H1 (cell line): ENCODE measurements around the gene GALNT2. TPM values are rescaled to one million over a fixed set of nuclear protein-coding genes. Genes with fewer than 3 reads are reported as not detected.

Source experiments
- CTCF ChIA-PET: fragments of 300-600 bp; sonication (Branson Sonifier 250); formaldehyde crosslinking; loops from one replicate; lab custom pipeline; 2021; ENCODE audit not compliant: partially characterized antibody; lab: Charles Lee
- POLR2A ChIA-PET: fragments of 300-600 bp; sonication (Branson Sonifier 250); formaldehyde crosslinking; loops from one replicate; lab custom pipeline; 2021; ENCODE audit warnings: inconsistent platforms; ENCODE audit not compliant: partially characterized antibody; lab: Charles Lee
- DNase-seq, 2 experiments: peaks; one replicate each; pipeline versions ENCODE4 v3.0.0 to v3.0.0-alpha.2; 2010 to 2022; ENCODE audit warnings: low spot score in 2 of 2, low read depth in 1 of 2, mixed read lengths in 1 of 2
- FAIRE-seq: peaks from 2 replicates; lab custom pipeline; 2011; peaks lifted over from hg19 to GRCh38; lab: Jason Lieb, UNC
- H2AFZ ChIP-seq: 2 replicates; pipeline ENCODE4 v1.8.1; 2012; ENCODE audit warnings: low read length, inconsistent platforms
- H2AK5ac ChIP-seq: 2 replicates; pipeline ENCODE4 v1.6.1; 2013; ENCODE audit warnings: low read depth, low read length
- H2BK120ac ChIP-seq: replicated peaks from 2 replicates; pipeline ENCODE3; 2013; ENCODE audit warnings: low read depth, low read length, inconsistent platforms
- H2BK12ac ChIP-seq: 2 replicates; pipeline ENCODE4 v1.6.1; 2013; ENCODE audit warnings: low read depth, low read length
- H2BK15ac ChIP-seq: 2 replicates; pipeline ENCODE4 v1.6.1; 2013; ENCODE audit warnings: low read length
- H2BK20ac ChIP-seq: 2 replicates; pipeline ENCODE4 v1.6.1; 2013; ENCODE audit warnings: low read length
- H2BK5ac ChIP-seq: 2 replicates; pipeline ENCODE4 v1.6.1; 2013; ENCODE audit warnings: low read depth, low read length
- H3K14ac ChIP-seq: 2 replicates; pipeline ENCODE4 v1.6.1; 2013; ENCODE audit warnings: inconsistent platforms; ENCODE audit not compliant: insufficient read length
- H3K18ac ChIP-seq: 2 replicates; pipeline ENCODE4 v1.6.1; 2013; ENCODE audit warnings: low read length; ENCODE audit errors: extremely low read depth
- H3K23ac ChIP-seq: 2 replicates; pipeline ENCODE4 v1.6.1; 2013; ENCODE audit warnings: inconsistent platforms; ENCODE audit not compliant: insufficient read length
- H3K23me2 ChIP-seq: 2 replicates; pipeline ENCODE4 v1.6.1; 2013; ENCODE audit warnings: low read depth, low read length
- H3K27ac ChIP-seq: 2 replicates; pipeline ENCODE4 v1.6.1; 2011; ENCODE audit warnings: low read depth, low read length, inconsistent platforms
- H3K27me3 ChIP-seq, 4 experiments: replicated peaks in 1 of 4; 1 replicate in 1 of 4; 2 replicates in 3 of 4; pipeline versions ENCODE4 v1.6.1 to v1.8.1; 2011 to 2013; ENCODE audit warnings: low read length in 3 of 4, mild to moderate bottlenecking in 3 of 4, inconsistent platforms in 2 of 4, mixed read lengths in 2 of 4, moderate library complexity in 1 of 4; ENCODE audit not compliant: control insufficient read depth in 3 of 4, insufficient read depth in 3 of 4; ENCODE audit errors: extremely low read depth in 1 of 4
- H3K36me3 ChIP-seq, 4 experiments: 2 replicates each; pipeline versions ENCODE4 v1.6.1 to v1.8.1; 2011 to 2013; ENCODE audit warnings: mild to moderate bottlenecking in 4 of 4, low read length in 3 of 4, moderate library complexity in 2 of 4, control low read depth in 1 of 4, inconsistent platforms in 1 of 4; ENCODE audit not compliant: insufficient read depth in 4 of 4, control insufficient read depth in 2 of 4
- H3K4ac ChIP-seq: replicated peaks from 2 replicates; pipeline ENCODE3; 2013; ENCODE audit warnings: low read length, low read depth, mixed read lengths, inconsistent platforms; ENCODE audit not compliant: insufficient read length
- H3K4me1 ChIP-seq, 4 experiments: replicated peaks in 1 of 4; 1 replicate in 1 of 4; 2 replicates in 3 of 4; pipeline versions ENCODE4 v1.6.1 to v1.8.1; 2011 to 2013; ENCODE audit warnings: low read length in 3 of 4, inconsistent platforms in 2 of 4, mixed read lengths in 1 of 4; ENCODE audit not compliant: insufficient read depth in 4 of 4, control insufficient read depth in 3 of 4
- H3K4me2 ChIP-seq, 2 experiments: 2 replicates each; pipeline versions ENCODE4 v1.6.1 to v1.8.1; 2011 to 2013; ENCODE audit warnings: low read depth in 2 of 2, low read length in 2 of 2, control low read depth in 1 of 2, inconsistent platforms in 1 of 2, mild to moderate bottlenecking in 1 of 2; ENCODE audit not compliant: insufficient read depth in 1 of 2
- H3K4me3 ChIP-seq, 4 experiments: fragments of 200-600, 300-600 bp in 1 of 4; sonication (generic), shearing (Covaris generic), sonication (Bioruptor Twin) in 1 of 4; 2 replicates each; pipeline versions ENCODE4 v1.5.1 to v1.8.1; 2011 to 2016; ENCODE audit warnings: low read length in 4 of 4, low read depth in 3 of 4, control low read depth in 2 of 4, inconsistent platforms in 2 of 4, mild to moderate bottlenecking in 2 of 4, mixed read lengths in 1 of 4, moderate library complexity in 1 of 4; ENCODE audit not compliant: insufficient read depth in 2 of 4; ENCODE audit errors: extremely low read depth in 1 of 4
- H3K56ac ChIP-seq: replicated peaks from 2 replicates; pipeline ENCODE3; 2013; ENCODE audit warnings: low read depth, mild to moderate bottlenecking, mixed read lengths, low read length, inconsistent platforms; ENCODE audit not compliant: insufficient read length
- H3K79me1 ChIP-seq: 2 replicates; pipeline ENCODE4 v1.6.1; 2013; ENCODE audit warnings: low read depth, low read length, control low read depth
- H3K79me2 ChIP-seq, 2 experiments: 2 replicates each; pipeline versions ENCODE4 v1.6.1 to v1.8.1; 2012 to 2013; ENCODE audit warnings: low read length in 2 of 2, mild to moderate bottlenecking in 2 of 2, inconsistent platforms in 1 of 2; ENCODE audit not compliant: insufficient read depth in 2 of 2, control insufficient read depth in 1 of 2
- H3K9ac ChIP-seq, 4 experiments: replicated peaks in 1 of 4; 1 replicate in 1 of 4; 2 replicates in 3 of 4; pipeline versions ENCODE4 v1.6.1 to v1.8.1; 2011 to 2013; ENCODE audit warnings: low read depth in 3 of 4, low read length in 3 of 4, control low read depth in 2 of 4, mild to moderate bottlenecking in 2 of 4, moderate library complexity in 2 of 4, inconsistent platforms in 1 of 4; ENCODE audit errors: extremely low read depth in 1 of 4
- H3K9me3 ChIP-seq, 2 experiments: 2 replicates each; pipeline versions ENCODE4 v1.6.1 to v1.8.1; 2012 to 2013; ENCODE audit warnings: mild to moderate bottlenecking in 2 of 2, moderate library complexity in 2 of 2, control low read depth in 1 of 2, inconsistent platforms in 1 of 2, low read depth in 1 of 2, low read length in 1 of 2, mixed read lengths in 1 of 2; ENCODE audit not compliant: insufficient read depth in 2 of 2
- H4K20me1 ChIP-seq, 2 experiments: replicated peaks in 1 of 2; 2 replicates each; pipeline versions ENCODE3 to v1.8.1; 2011 to 2013; ENCODE audit warnings: inconsistent platforms in 2 of 2, low read length in 2 of 2, mild to moderate bottlenecking in 1 of 2; ENCODE audit not compliant: insufficient read depth in 2 of 2, control insufficient read depth in 1 of 2
- H4K5ac ChIP-seq: 2 replicates; pipeline ENCODE4 v1.6.1; 2013; ENCODE audit warnings: low read length, low read depth, mixed read lengths, inconsistent platforms; ENCODE audit not compliant: insufficient read length
- H4K8ac ChIP-seq: 2 replicates; pipeline ENCODE4 v1.8.0; 2013; ENCODE audit warnings: mild to moderate bottlenecking, moderate library complexity, low read length, inconsistent platforms; ENCODE audit not compliant: insufficient read depth; ENCODE audit errors: extremely low read depth
- H4K91ac ChIP-seq: replicated peaks from 2 replicates; pipeline ENCODE3; 2013; ENCODE audit warnings: low read length, mixed read lengths, inconsistent platforms; ENCODE audit not compliant: insufficient read length
- ATF2 ChIP-seq: IDR thresholded peaks from 2 replicates; pipeline ENCODE4 v1.6.1; 2012; ENCODE audit warnings: low read length, inconsistent platforms
- CBX5 ChIP-seq: fragments of 300-800, 300-1000 bp; sonication (generic); IDR thresholded peaks from 2 replicates; pipeline ENCODE4 v1.7.1; 2016; ENCODE audit warnings: antibody characterized with exemption, low read length, low read depth
- EZH2 ChIP-seq: fragments of 200-600 bp; sonication (generic); IDR thresholded peaks from 2 replicates; pipeline ENCODE4 v1.7.1; 2012; ENCODE audit warnings: low read depth, mild to moderate bottlenecking, moderate library complexity, low read length, inconsistent platforms; ENCODE audit not compliant: severe bottlenecking
- MAX ChIP-seq: IDR thresholded peaks from 2 replicates; pipeline ENCODE4 v1.6.1; 2012; ENCODE audit warnings: inconsistent platforms
- TCF12 ChIP-seq: IDR thresholded peaks from 2 replicates; pipeline ENCODE4 v1.6.1; 2011; ENCODE audit warnings: low read depth, mild to moderate bottlenecking, low read length
- WGBS, 2 experiments: shearing (Covaris generic) in 1 of 2; methylation state at CpG; one replicate each; pipeline versions ENCODE4 v1.1.6 to v1.1.7; 2013 to 2015; ENCODE audit warnings: low lambda C conversion rate in 2 of 2, mixed read lengths in 2 of 2, inconsistent platforms in 1 of 2, low coverage in 1 of 2, missing lambda C conversion rate in 1 of 2; ENCODE audit not compliant: insufficient replicate concordance in 2 of 2, insufficient coverage in 1 of 2, insufficient read length in 1 of 2; ENCODE audit errors: extremely low coverage in 1 of 2, missing lambda C conversion rate in 1 of 2; 5-methylcytosine and 5-hydroxymethylcytosine counted together
- polyA plus RNA-seq, 7 experiments: library from polyadenylated mRNA; depleted of rRNA in 3 of 7; stranded (reverse) in 5 of 7; unstranded in 2 of 7; fragments of >200 nt in 5 of 7; fragments of 200-250 nt in 2 of 7; gene quantifications; 1 replicate in 5 of 7; 2 replicates in 1 of 7; 4 replicates in 1 of 7; pipeline versions ENCODE4 v1.2.1 to v1.2.3, GENCODE V29; 2011 to 2013; ENCODE audit warnings: missing spikeins in 2 of 7, mixed read lengths in 2 of 7
- total RNA-seq: library from RNA; stranded (reverse); fragmentation: NEBNext Ultra II Directional; extraction: Animal tissue kit (Norgen Biotek cat#: 25700); gene quantifications from 2 replicates; pipeline ENCODE4 v1.2.1, GENCODE V29; 2021

The GALNT2 gene
- total and polyA plus RNA-seq, 2 of the 8 experiments (the other 6 are each of a cell fraction or from before 2014, with no cell fraction given): 34.5 to 75.3 TPM

GRCh38 chr1:230151924-230152468, 85.0 kb downstream of the GALNT2 start:
- Histone ChIP-seq H3K4ac (no peak overlapping the region), H3K4me3 (no peak overlapping the region), H3K23ac (no peak overlapping the region), H3K79me1 (peaks cover 11% of the 10 kb centered on the region), H3K27ac (no peak overlapping the region), H3K4me2 (no peak overlapping the region), H2BK15ac (no peak overlapping the region), H4K5ac (no peak overlapping the region), H3K14ac (no peak overlapping the region), H2BK12ac (no peak overlapping the region), H2BK120ac (no peak overlapping the region), H2AFZ (no peak overlapping the region), H3K18ac (no peak overlapping the region), H2BK5ac (no peak overlapping the region), H3K9ac (no peak overlapping the region), H4K8ac (no peak overlapping the region), H3K23me2 (no peaks in the 10 kb centered on the region; the same call in 1 of the 2 replicates), H3K4me1 (peaks cover 0 to 5% (median 0%) of the 10 kb centered on the region in 4 experiments; a peak in 1 of 7 replicates), H3K56ac (no peak overlapping the region), H3K9me3 (no peaks in the 10 kb centered on the region), H2AK5ac (no peak overlapping the region), H4K91ac (no peak overlapping the region), H3K79me2 (peaks cover 3 to 75% of the 10 kb centered on the region in 2 experiments; a peak in 2 of 4 replicates), H2BK20ac (no peak overlapping the region), H3K27me3 (no peaks in the 10 kb centered on the region), H4K20me1 (peaks cover 0 to 4% of the 10 kb centered on the region in 2 experiments), H3K36me3 (no peaks in the 10 kb centered on the region)
- 91% methylated on average over 7 of the region's 7 CpGs; no CpG with 5 or more reads in 1 of the 2 experiments for WGBS, 2 experiments
- ChIA-PET POLR2A (interaction anchor here (0.6 to 1.4 kb wide), 2 partner anchors 10 to 458 kb away, joined by 3 to 4 read pairs; no protein-coding TSS in a partner anchor), CTCF (interaction anchor here (1.0 to 1.3 kb wide), 3 partner anchors 10 to 31 kb away, joined by 3 to 4 read pairs (median 4); no protein-coding TSS in a partner anchor)
- DNase-seq: no peak
- no peak for FAIRE-seq
- TF ChIP-seq TCF12 (no peak), EZH2 (no peak), CBX5 (no peak), ATF2 (no peak), MAX (no peak)
